Upper lobe of right lung (tissue), 1 donor: ENCODE results near the gene SKIC3. TPM values are rescaled to one million over a fixed set of nuclear protein-coding genes. Genes with fewer than 3 reads are reported as not detected.

Source experiments
- ATAC-seq: fragments of 200-7000 bp; cut with Tn5 transposase; one replicate; pipeline ENCODE4 v1.9.1; 2020; ENCODE audit warnings: mild to moderate bottlenecking, moderate library complexity
- DNase-seq: peaks from one replicate; pipeline ENCODE4 v3.0.0-alpha.2; 2020
- H3K27ac ChIP-seq: fragments of 200-600 bp; one replicate; pipeline ENCODE4 v1.8.0; 2022
- H3K27me3 ChIP-seq: fragments of 200-600 bp; one replicate; pipeline ENCODE4 v1.8.0; 2022; ENCODE audit warnings: mild to moderate bottlenecking
- H3K36me3 ChIP-seq: fragments of 200-600 bp; one replicate; pipeline ENCODE4 v1.8.0; 2022
- H3K4me1 ChIP-seq: fragments of 200-600 bp; one replicate; pipeline ENCODE4 v1.8.0; 2022
- H3K4me3 ChIP-seq: fragments of 200-600 bp; one replicate; pipeline ENCODE4 v1.8.0; 2022; ENCODE audit warnings: mild to moderate bottlenecking
- H3K9me3 ChIP-seq: fragments of 200-600 bp; one replicate; pipeline ENCODE4 v1.8.0; 2022
- CTCF ChIP-seq: fragments of 200-600 bp; IDR thresholded peaks from one replicate; pipeline ENCODE4 v1.8.0; 2022; ENCODE audit warnings: antibody characterized with exemption
- intact Hi-C: fragments of 100-400 bp; cut with DNase I; formaldehyde crosslinking; loops from one replicate; pipeline ENCODE4 v1.11.0; 2022
- long read RNA-seq: library from polyadenylated mRNA; unstranded; transcript quantifications from one replicate; pipeline ENCODE4 v2.0.0, GENCODE V29; 2021
- total RNA-seq: library from RNA; stranded (reverse); fragmentation: NEBNext Ultra II Directional; extraction: Animal tissue kit (Norgen Biotek cat#: 25700); gene quantifications from one replicate; pipeline ENCODE4 v1.2.1, GENCODE V29; 2021
- donor health status: DM: no; HTN: yes; CAD: no; lungs with severe emphysema.

The SKIC3 gene
- 68.7 TPM for total RNA-seq
- long read RNA-seq, full-length matches to known transcripts = 13 of 39 reads
- long read RNA-seq, partial matches to known transcripts = 18 of 39 reads
- long read RNA-seq, other reads (novel, unspliced or antisense) = 8 of 39 reads

DNA sequence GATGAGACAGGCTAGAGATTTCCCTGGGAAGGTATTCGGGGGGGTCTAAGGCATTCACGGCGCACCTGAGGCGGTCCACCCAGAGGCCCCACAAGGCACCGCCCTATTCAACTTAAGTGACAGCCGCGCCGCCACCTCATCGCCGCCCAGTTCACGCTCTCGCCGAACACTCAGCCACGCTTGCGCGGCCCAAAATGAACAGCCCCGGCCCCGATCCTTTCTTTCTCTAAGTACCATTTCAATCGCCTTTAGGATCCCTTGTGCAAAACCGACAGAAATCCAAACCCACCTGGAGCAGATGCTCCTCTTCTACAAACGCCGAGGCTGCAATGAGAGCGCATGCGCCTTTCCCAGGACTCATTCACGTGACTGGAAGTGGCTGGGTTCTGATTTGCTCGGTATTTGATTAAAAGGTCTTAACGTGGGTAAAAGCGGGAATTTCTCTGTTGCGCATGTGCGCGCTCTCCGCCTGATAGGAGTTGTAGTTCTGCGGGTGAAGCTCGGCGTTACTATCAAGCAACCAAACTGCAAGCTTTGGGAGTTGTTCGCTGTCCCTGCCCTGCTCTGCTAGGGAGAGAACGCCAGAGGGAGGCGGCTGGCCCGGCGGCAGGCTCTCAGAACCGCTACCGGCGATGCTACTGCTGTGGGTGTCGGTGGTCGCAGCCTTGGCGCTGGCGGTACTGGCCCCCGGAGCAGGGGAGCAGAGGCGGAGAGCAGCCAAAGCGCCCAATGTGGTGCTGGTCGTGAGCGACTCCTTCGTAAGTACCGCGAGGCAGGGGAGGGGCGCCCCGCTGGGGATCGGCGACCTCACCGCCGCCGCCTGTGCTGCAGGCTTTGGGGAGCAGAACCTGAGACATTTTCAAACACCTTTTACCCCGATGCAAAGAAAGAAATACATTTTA, at the start of gene SKIC3, which contains the start of gene ARSK:
SKIC3 (minus strand) TSS at position 331 of the 902 bp plus-strand sequence. CDS start 7,827 bp downstream, outside the sequence.
ARSK (plus strand) TSS at position 455 of the 902 bp plus-strand sequence; CDS start at position 633, 178 bp downstream.
- peaks cover 20% of the 10 kb centered on the region for H3K4me1 ChIP-seq
- H3K36me3 ChIP-seq = peaks cover 3% of the 10 kb centered on the region
- ATAC-seq (peak; percentile 96), DNase-seq (peak; percentile 95)
- intact Hi-C loops = no loop called here
- no peaks in the 10 kb centered on the region for H3K27me3 ChIP-seq
- no peaks in the 10 kb centered on the region for H3K9me3 ChIP-seq
- peak within 1 kb of the TSS; percentile 86 for H3K27ac ChIP-seq
- peak; percentile 46 for TF ChIP-seq CTCF
- peak within 1 kb of the TSS; percentile 83 for H3K4me3 ChIP-seq

DNA sequence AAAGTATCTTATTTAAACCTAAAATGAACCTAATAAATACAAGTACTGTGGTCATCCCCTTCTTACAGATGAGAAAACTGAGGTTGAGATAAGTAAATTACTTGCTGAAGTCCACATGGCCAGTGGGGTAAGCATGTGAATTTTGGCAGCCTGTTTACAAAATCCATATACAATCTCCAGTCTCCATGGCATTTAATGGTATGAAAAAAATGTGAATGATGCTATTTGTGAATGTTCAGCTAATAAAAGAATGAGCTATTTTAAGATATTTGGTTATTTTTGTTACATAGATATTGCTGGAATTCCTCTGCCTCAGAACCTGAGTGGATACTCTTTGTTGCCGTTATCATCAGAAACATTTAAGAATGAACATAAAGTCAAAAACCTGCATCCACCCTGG, 45.8 kb upstream of the SKIC3 start:
- intact Hi-C loops = no loop called here
- Histone ChIP-seq H3K4me3 (no peak overlapping the region), H3K27me3 (no peaks in the 10 kb centered on the region), H3K27ac (no peak overlapping the region), H3K36me3 (peaks cover 11% of the 10 kb centered on the region), H3K4me1 (no peaks in the 10 kb centered on the region), H3K9me3 (no peaks in the 10 kb centered on the region)
- no peak for TF ChIP-seq CTCF
- ATAC-seq (no peak), DNase-seq (no peak)

- TF ChIP-seq CTCF = no peak
- DNase-seq (no peak), ATAC-seq (no peak)
- Histone ChIP-seq H3K9me3 (no peaks in the 10 kb centered on the region), H3K4me1 (no peaks in the 10 kb centered on the region), H3K27ac (no peak overlapping the region), H3K27me3 (no peaks in the 10 kb centered on the region), H3K36me3 (peaks cover 11% of the 10 kb centered on the region), H3K4me3 (no peak overlapping the region)
- intact Hi-C loops = no loop called here
Measured at GRCh38 chr5:95599252-95599651, 44.5 kb upstream of the SKIC3 start.

GRCh38 chr5:95595289-95595931, 40.6 kb upstream of the SKIC3 start:
- Histone ChIP-seq H3K4me3 (no peak overlapping the region), H3K27ac (no peak overlapping the region), H3K9me3 (no peaks in the 10 kb centered on the region), H3K4me1 (no peaks in the 10 kb centered on the region), H3K27me3 (no peaks in the 10 kb centered on the region), H3K36me3 (no peaks in the 10 kb centered on the region)
- intact Hi-C loops = no loop called here
- TF ChIP-seq CTCF = no peak
- DNase-seq = no peak
- ATAC-seq = peak; percentile 32

- no peaks in the 10 kb centered on the region for H3K4me1 ChIP-seq
- intact Hi-C loops = no loop called here
- H3K36me3 ChIP-seq = no peaks in the 10 kb centered on the region
- DNase-seq (no peak), ATAC-seq (no peak)
- H3K27ac ChIP-seq = no peak overlapping the region
- TF ChIP-seq CTCF = no peak
- no peak overlapping the region for H3K4me3 ChIP-seq
- no peaks in the 10 kb centered on the region for H3K27me3 ChIP-seq
- no peaks in the 10 kb centered on the region for H3K9me3 ChIP-seq
Measured at GRCh38 chr5:95591490-95591901, 36.7 kb upstream of the SKIC3 start.
